ENCODE measurements around the gene LCE2C. TPM values are rescaled to one million over a fixed set of nuclear protein-coding genes. Genes with fewer than 3 reads are reported as not detected.
"Not testable (repeated sequence)": the region's sequence is repeated elsewhere in the genome, so short reads cannot be mapped to it uniquely, and the experiment has no call there.

LCE2C gene
- total RNA-seq, 1 donor from 2014 or later: not detected

DNA sequence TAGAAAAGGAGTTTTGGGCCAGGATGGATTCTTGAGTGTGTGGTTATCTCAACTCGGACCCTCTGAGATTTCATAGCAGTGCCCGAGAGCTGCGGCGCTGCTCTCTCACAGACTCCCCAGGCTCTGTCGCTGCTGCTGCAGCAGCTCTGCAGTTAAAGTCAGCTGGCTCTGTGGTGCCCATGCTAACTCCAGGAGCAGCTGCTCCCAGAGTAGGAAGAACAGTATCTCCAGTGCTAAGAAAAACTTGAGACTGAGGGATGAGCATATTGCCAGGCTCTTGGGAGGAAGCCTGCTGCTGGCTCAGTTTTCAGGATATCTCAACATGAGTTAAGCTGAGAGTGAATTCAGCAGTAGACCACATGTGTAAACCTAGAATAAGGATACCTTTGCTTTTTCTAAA lies 7.4 kb upstream of the LCE2C start:
- DNase-seq (ENCODE audit: low read depth): no peak
- TF ChIP-seq, protein P1, sequence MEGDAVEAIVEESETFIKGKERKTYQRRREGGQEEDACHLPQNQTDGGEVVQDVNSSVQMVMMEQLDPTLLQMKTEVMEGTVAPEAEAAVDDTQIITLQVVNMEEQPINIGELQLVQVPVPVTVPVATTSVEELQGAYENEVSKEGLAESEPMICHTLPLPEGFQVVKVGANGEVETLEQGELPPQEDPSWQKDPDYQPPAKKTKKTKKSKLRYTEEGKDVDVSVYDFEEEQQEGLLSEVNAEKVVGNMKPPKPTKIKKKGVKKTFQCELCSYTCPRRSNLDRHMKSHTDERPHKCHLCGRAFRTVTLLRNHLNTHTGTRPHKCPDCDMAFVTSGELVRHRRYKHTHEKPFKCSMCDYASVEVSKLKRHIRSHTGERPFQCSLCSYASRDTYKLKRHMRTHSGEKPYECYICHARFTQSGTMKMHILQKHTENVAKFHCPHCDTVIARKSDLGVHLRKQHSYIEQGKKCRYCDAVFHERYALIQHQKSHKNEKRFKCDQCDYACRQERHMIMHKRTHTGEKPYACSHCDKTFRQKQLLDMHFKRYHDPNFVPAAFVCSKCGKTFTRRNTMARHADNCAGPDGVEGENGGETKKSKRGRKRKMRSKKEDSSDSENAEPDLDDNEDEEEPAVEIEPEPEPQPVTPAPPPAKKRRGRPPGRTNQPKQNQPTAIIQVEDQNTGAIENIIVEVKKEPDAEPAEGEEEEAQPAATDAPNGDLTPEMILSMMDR (IDR thresholded peaks at IDR 0.05; ENCODE audit: insufficient read depth, low read length, poor library complexity, severe bottlenecking): no peak
- Histone ChIP-seq H3K27me3 (ENCODE audit: control insufficient read depth, insufficient read depth, low read length) (no peaks in the 10 kb centered on the region), H3K4me3 (ENCODE audit: low read depth, low read length) (no peak overlapping the region), H3K36me3 (ENCODE audit: control insufficient read depth, insufficient read depth, low read length) (no peaks in the 10 kb centered on the region)

DNA sequence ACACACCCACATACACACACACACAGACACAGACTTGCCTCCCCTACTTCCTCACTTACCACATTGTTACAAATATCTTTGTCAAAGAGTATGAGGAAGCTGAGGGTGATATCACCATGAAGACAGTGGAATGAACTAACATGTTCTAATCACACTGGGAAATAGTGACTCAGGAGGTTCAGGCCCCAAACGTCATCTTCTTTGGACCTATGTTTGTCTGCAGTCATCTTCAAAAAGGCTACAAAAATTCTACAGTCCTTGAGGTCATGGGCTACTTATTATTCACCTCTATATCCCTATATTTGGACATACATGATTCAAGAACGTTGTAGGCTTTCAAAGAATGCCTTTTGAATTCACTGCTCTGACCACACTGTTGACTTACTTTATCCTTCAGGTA lies 2.1 kb upstream of the LCE2C start:
- no peaks in the 10 kb centered on the region for H3K27me3 ChIP-seq (ENCODE audit: control insufficient read depth, insufficient read depth, low read length)
- H3K4me3 ChIP-seq (ENCODE audit: low read depth, low read length): no peak overlapping the region
- DNase-seq (ENCODE audit: low read depth): no peak
- TF ChIP-seq, protein P1 (IDR thresholded peaks at IDR 0.05; ENCODE audit: insufficient read depth, low read length, poor library complexity, severe bottlenecking): no peak
- no peaks in the 10 kb centered on the region for H3K36me3 ChIP-seq (ENCODE audit: control insufficient read depth, insufficient read depth, low read length)

DNA sequence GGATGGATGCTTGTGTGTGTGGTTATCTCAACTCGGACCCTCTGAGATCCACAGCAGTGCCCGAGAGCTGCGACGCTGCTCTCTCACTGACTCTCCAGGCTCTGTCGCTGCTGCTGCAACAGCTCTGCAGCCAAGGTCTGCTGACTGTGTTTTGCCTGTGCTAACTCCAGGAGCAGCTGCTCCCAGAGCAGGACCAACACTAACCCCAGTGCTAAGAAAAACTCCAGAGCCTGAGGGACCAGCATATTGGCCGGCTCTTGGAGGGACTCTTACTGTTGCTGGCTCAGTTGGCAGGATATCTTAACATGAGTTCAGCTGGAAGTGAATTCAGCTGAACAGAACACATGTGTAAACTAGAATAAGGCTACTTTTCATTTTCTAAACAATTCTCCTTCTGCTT lies 4.4 kb downstream of the LCE2C start:
- H3K36me3 ChIP-seq (ENCODE audit: control insufficient read depth, insufficient read depth, low read length): no peaks in the 10 kb centered on the region
- DNase-seq (ENCODE audit: low read depth): no peak
- no peak overlapping the region for H3K4me3 ChIP-seq (ENCODE audit: low read depth, low read length)
- no peaks in the 10 kb centered on the region for H3K27me3 ChIP-seq (ENCODE audit: control insufficient read depth, insufficient read depth, low read length)
- TF ChIP-seq, protein P1 (IDR thresholded peaks at IDR 0.05; ENCODE audit: insufficient read depth, low read length, poor library complexity, severe bottlenecking): no peak

DNA sequence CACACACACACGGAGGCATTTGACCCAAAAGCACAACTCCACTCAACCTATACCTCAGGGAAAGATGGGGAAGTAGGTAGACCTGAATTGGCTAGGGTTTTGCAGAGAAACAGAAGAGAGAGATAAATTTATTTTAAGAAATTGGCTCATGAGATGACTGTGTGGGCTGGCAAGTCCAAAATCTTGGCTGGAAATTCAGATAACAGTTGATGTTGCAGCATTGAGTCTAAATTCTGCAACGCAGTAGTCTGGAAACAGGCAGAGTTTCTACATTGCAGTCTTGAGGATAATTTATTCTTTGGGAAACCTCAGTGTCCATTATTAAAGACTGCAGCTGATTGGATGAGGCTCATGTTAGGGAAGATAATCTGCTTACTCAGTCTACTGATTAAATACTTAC lies 6.5 kb downstream of the LCE2C start:
- no peaks in the 10 kb centered on the region for H3K27me3 ChIP-seq (ENCODE audit: control insufficient read depth, insufficient read depth, low read length)
- TF ChIP-seq, protein P1 (IDR thresholded peaks at IDR 0.05; ENCODE audit: insufficient read depth, low read length, poor library complexity, severe bottlenecking): no peak
- no peak overlapping the region for H3K4me3 ChIP-seq (ENCODE audit: low read depth, low read length)
- no peaks in the 10 kb centered on the region for H3K36me3 ChIP-seq (ENCODE audit: control insufficient read depth, insufficient read depth, low read length)
- DNase-seq (ENCODE audit: low read depth): no peak

DNA sequence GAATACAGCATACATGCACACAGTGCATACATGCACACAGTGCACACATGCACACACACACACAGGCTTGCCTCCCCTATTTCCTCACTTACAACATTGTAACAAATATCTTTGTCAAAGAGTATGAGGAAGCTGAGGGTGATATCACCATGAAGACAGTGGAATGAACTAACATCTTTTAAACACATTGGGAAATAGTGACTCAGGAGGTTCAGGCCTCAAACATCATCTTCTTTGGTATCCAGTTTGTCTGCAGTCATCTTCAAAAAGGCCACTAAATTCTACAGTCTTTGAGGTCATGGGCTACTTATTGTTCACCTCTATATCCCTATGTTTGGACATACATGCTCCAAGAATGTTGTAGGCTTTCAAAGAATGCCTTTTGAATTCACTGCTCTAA lies 8.8 kb downstream of the LCE2C start:
- TF ChIP-seq, protein P1 (IDR thresholded peaks at IDR 0.05; ENCODE audit: insufficient read depth, low read length, poor library complexity, severe bottlenecking): no peak
- no peaks in the 10 kb centered on the region for H3K36me3 ChIP-seq (ENCODE audit: control insufficient read depth, insufficient read depth, low read length)
- no peaks in the 10 kb centered on the region for H3K27me3 ChIP-seq (ENCODE audit: control insufficient read depth, insufficient read depth, low read length)
- H3K4me3 ChIP-seq (ENCODE audit: low read depth, low read length): no peak overlapping the region
- DNase-seq (ENCODE audit: low read depth): no peak

DNA sequence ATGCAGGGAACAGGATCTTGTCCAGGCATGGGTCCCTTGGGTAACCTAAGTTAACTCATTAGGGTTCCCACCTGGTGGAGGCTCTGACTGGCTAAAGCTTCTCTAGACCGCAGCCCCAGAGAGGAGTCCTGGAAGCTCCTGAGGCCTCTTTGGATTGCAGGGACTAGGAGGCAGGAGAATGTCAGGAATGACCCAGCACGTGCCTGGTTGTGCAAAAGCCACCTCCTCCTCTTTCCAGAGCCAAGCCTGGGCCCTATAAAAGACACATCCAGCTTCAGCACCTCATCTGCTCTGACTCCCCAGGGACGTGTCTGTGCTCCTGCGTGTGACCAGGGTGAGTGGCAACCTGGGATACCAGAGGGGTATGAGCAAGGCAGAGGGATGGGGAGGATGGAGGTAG lies 10.7 kb downstream of the LCE2C start, which contains the start of gene LCE2B:
Gene LCE2B, plus strand, starts transcription at position 301 of the 400 bp plus-strand sequence. CDS start 721 bp downstream, outside the sequence.
- not testable (repeated sequence) for H3K27me3 ChIP-seq (ENCODE audit: control insufficient read depth, insufficient read depth, low read length); DNase-seq (ENCODE audit: low read depth); H3K4me3 ChIP-seq (ENCODE audit: low read depth, low read length); H3K36me3 ChIP-seq (ENCODE audit: control insufficient read depth, insufficient read depth, low read length)

All from kidney epithelial cell (primary cell).